ENCODE results near the gene ZIK1. TPM values are rescaled to one million over a fixed set of nuclear protein-coding genes. Genes with fewer than 3 reads are reported as not detected.

ZIK1 gene
- total and polyA plus RNA-seq, 2 of the 4 experiments (the other 2 are of a cell fraction) = 4.1 to 11.8 TPM

DNA sequence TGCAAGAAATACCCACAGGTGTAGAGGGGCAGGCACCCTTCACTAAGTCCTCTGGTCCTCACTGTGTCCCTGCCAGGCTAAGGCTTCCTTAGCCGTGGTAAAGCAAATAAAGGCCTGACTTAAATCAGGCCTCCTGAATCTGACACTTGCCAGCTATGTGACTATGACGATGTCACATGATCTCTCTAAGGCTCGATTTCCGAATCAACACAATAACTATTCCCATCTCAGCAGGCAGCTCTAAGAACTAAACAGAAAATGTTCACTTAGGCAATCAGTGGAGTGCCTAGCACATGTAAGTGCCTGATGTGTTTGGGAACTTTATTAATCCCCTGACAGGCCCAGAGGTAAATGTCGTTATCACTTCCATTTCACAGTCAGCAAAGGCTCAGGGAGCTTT lies 26.3 kb upstream of the ZIK1 start:
- Histone ChIP-seq H3K27ac (ENCODE audit: insufficient read depth, low read length) (no peak overlapping the region), H3K9me1 (ENCODE audit: insufficient read depth, low read length) (no peaks in the 10 kb centered on the region), H3K4me3 (ENCODE audit: insufficient read depth, low read depth, low read length) (no peak overlapping the region), H2BK20ac (ENCODE audit: low read depth, low read length) (no peak overlapping the region), H3K14ac (replicated peaks; ENCODE audit: low read depth, low read length) (no peak overlapping the region), H3K23ac (ENCODE audit: low read depth, low read length) (no peak overlapping the region), H2AFZ (replicated peaks; ENCODE audit: low read length, poor library complexity) (no peak overlapping the region), H3K4ac (ENCODE audit: low read depth, low read length) (no peak overlapping the region), H3K36me3 (ENCODE audit: control insufficient read depth, insufficient read depth, low read length) (peaks cover 31% of the 10 kb centered on the region), H2AK5ac (ENCODE audit: low read depth, low read length) (no peak overlapping the region), H4K91ac (ENCODE audit: insufficient read depth, low read depth, low read length) (no peak overlapping the region), H4K8ac (ENCODE audit: low read depth in 2 of 2, low read length in 2 of 2) (no peak overlapping the region), H2BK5ac (ENCODE audit: low read depth, low read length, poor library complexity, severe bottlenecking) (no peak overlapping the region), H4K5ac (ENCODE audit: low read depth, low read length) (no peak overlapping the region), H3K4me1 (ENCODE audit: control insufficient read depth, insufficient read depth, low read length) (peaks cover 2% of the 10 kb centered on the region), H3K79me1 (ENCODE audit: low read depth in 1 of 2, low read length in 2 of 2) (peaks cover 9 to 39% of the 10 kb centered on the region in 2 experiments; a peak in 3 of 4 replicates), H2BK15ac (ENCODE audit: low read depth, low read length) (no peak overlapping the region), H3K4me2 (ENCODE audit: low read depth, low read length) (no peak overlapping the region), H3K9ac (ENCODE audit: low read depth, low read length) (no peak overlapping the region), H2AK9ac (replicated peaks; ENCODE audit: low read depth, low read length, poor library complexity) (no peak overlapping the region), H2BK120ac (ENCODE audit: low read depth, low read length) (no peak overlapping the region), H4K20me1 (ENCODE audit: insufficient read depth, low read length) (no peaks in the 10 kb centered on the region), H3K27me3 (ENCODE audit: control insufficient read depth, insufficient read depth, low read length) (no peaks in the 10 kb centered on the region), H3K56ac (ENCODE audit: extremely low read depth, insufficient read depth, low read length) (no peak overlapping the region), H3K9me3 (ENCODE audit: control insufficient read depth, insufficient read depth, low read length) (peaks cover 19% of the 10 kb centered on the region), H3K18ac (ENCODE audit: low read depth, low read length) (no peak overlapping the region)
- DNase-seq (no peak), ATAC-seq (ENCODE audit: low read depth) (no peak)
- dilution Hi-C loops (cut with HindIII; ENCODE audit: low sequenced_read_pairs, unreplicated experiment) (no loop called here), intact Hi-C loops (cut with micrococcal nuclease) (no loop called here), in situ Hi-C loops (cut with MboI; ENCODE audit: low sequenced_read_pairs) (no loop called here)
- TF ChIP-seq RFX5 (IDR thresholded peaks at IDR 0.05; ENCODE audit: low read depth, low read length) (no peak), MAFK (IDR thresholded peaks at IDR 0.05; ENCODE audit: low read depth, low read length) (no peak), NFE2L2 (IDR thresholded peaks at IDR 0.05; ENCODE audit: low read depth, low read length) (no peak), MXI1 (IDR thresholded peaks at IDR 0.05; ENCODE audit: borderline replicate concordance, low read depth, low read length) (no peak)
- TF ChIP-seq, protein P1, sequence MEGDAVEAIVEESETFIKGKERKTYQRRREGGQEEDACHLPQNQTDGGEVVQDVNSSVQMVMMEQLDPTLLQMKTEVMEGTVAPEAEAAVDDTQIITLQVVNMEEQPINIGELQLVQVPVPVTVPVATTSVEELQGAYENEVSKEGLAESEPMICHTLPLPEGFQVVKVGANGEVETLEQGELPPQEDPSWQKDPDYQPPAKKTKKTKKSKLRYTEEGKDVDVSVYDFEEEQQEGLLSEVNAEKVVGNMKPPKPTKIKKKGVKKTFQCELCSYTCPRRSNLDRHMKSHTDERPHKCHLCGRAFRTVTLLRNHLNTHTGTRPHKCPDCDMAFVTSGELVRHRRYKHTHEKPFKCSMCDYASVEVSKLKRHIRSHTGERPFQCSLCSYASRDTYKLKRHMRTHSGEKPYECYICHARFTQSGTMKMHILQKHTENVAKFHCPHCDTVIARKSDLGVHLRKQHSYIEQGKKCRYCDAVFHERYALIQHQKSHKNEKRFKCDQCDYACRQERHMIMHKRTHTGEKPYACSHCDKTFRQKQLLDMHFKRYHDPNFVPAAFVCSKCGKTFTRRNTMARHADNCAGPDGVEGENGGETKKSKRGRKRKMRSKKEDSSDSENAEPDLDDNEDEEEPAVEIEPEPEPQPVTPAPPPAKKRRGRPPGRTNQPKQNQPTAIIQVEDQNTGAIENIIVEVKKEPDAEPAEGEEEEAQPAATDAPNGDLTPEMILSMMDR (conservative IDR thresholded peaks at IDR 0.05; ENCODE audit: low read depth, low read length) = no peak
- BruUV-seq (replicated peaks) = no TSS peak
- 88% methylated on average over 1 of the region's 5 CpGs; no CpG with 5 or more reads in 1 of the 2 experiments for WGBS, 2 experiments (ENCODE audit: extremely low coverage in 2 of 2, insufficient read length in 1 of 2)
- POLR2A ChIA-PET (ENCODE audit: unreplicated experiment) = no interaction called here
- CTCF ChIA-PET = no interaction called here

All from IMR-90 (cell line).